Osteoblast (primary cell): ENCODE measurements around the gene CLK3. TPM values are rescaled to one million over a fixed set of nuclear protein-coding genes. Genes with fewer than 3 reads are reported as not detected.
"Not testable (repeated sequence)": the region's sequence is repeated elsewhere in the genome, so short reads cannot be mapped to it uniquely, and the experiment has no call there.

Source experiments
- DNase-seq: peaks from one replicate; pipeline ENCODE4 v3.0.0; 2011; ENCODE audit warnings: low spot score, mixed read lengths; ENCODE audit not compliant: insufficient read length; ENCODE audit errors: missing footprints
- H2AFZ ChIP-seq: 2 replicates; pipeline ENCODE4 v1.6.0; 2011; ENCODE audit warnings: mild to moderate bottlenecking, low read length
- H3K27ac ChIP-seq: 2 replicates; pipeline ENCODE4 v1.5.1; 2011; ENCODE audit warnings: mild to moderate bottlenecking, low read depth, low read length, moderate library complexity
- H3K27me3 ChIP-seq: 2 replicates; pipeline ENCODE4 v1.6.0; 2012; ENCODE audit warnings: mild to moderate bottlenecking, control low read depth, inconsistent platforms, low read length, moderate library complexity; ENCODE audit not compliant: insufficient read depth
- H3K36me3 ChIP-seq: 2 replicates; pipeline ENCODE4 v1.5.1; 2011; ENCODE audit warnings: mild to moderate bottlenecking, low read length, control low read depth, moderate library complexity; ENCODE audit not compliant: insufficient read depth
- H3K4me1 ChIP-seq: 2 replicates; pipeline ENCODE4 v1.5.1; 2011; ENCODE audit warnings: mild to moderate bottlenecking, low read length, control low read depth, moderate library complexity; ENCODE audit not compliant: insufficient read depth
- H3K4me2 ChIP-seq: 2 replicates; pipeline ENCODE4 v1.6.0; 2011; ENCODE audit warnings: mild to moderate bottlenecking, low read length; ENCODE audit not compliant: insufficient read depth
- H3K4me3 ChIP-seq: fragments of 200-600 bp; sonication (generic); 3 replicates; pipeline ENCODE4 v1.5.1; 2012; ENCODE audit warnings: mild to moderate bottlenecking, low read length, inconsistent platforms; ENCODE audit not compliant: insufficient read depth
- H3K79me2 ChIP-seq: 2 replicates; pipeline ENCODE4 v1.6.0; 2012; ENCODE audit warnings: mild to moderate bottlenecking, low read length, control low read depth, inconsistent platforms; ENCODE audit not compliant: insufficient read depth
- H3K9me3 ChIP-seq: 2 replicates; pipeline ENCODE4 v1.5.1; 2011; ENCODE audit warnings: low read depth, low read length, control low read depth
- H4K20me1 ChIP-seq: 2 replicates; pipeline ENCODE4 v1.6.0; 2012; ENCODE audit warnings: mild to moderate bottlenecking, low read length, control low read depth; ENCODE audit not compliant: insufficient read depth
- total RNA-seq: library from RNA; depleted of rRNA; stranded (reverse); fragments of >200 nt; gene quantifications from 2 replicates; pipeline ENCODE4 v1.2.3, GENCODE V29; 2012
- TF ChIP-seq, protein P1 (sequence below): IDR thresholded peaks from 2 replicates; pipeline ENCODE4 v1.5.1; 2011; ENCODE audit warnings: mild to moderate bottlenecking, low read depth, low read length, moderate library complexity; ENCODE audit errors: extremely low read depth

Gene CLK3
- total RNA-seq, 1 donor = 47.0 TPM

DNA sequence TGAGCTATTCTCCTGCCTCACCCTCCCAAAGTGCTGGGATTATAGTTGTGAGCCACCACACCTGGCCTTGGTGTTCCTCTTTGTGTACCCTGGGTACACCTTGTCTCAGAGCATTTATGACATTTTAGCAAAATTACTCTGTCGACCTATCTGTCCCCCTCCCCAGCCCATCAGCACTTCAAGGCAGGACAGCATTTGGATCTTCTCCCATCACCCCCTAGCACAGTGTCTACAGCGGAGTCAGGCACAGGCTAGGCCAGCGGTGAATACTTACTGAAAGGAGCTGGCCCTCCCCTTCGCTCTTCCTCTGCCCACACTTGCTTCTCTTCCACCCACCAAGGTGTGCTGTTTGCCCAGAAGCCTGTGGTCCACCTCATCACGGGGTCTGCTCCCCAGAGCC is 20.4 kb upstream of the CLK3 start:
- TF ChIP-seq, protein P1, sequence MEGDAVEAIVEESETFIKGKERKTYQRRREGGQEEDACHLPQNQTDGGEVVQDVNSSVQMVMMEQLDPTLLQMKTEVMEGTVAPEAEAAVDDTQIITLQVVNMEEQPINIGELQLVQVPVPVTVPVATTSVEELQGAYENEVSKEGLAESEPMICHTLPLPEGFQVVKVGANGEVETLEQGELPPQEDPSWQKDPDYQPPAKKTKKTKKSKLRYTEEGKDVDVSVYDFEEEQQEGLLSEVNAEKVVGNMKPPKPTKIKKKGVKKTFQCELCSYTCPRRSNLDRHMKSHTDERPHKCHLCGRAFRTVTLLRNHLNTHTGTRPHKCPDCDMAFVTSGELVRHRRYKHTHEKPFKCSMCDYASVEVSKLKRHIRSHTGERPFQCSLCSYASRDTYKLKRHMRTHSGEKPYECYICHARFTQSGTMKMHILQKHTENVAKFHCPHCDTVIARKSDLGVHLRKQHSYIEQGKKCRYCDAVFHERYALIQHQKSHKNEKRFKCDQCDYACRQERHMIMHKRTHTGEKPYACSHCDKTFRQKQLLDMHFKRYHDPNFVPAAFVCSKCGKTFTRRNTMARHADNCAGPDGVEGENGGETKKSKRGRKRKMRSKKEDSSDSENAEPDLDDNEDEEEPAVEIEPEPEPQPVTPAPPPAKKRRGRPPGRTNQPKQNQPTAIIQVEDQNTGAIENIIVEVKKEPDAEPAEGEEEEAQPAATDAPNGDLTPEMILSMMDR = no peak
- Histone ChIP-seq H3K79me2 (peaks cover 15% of the 10 kb centered on the region), H3K27me3 (no peaks in the 10 kb centered on the region), H3K4me3 (no peak overlapping the region), H3K9me3 (no peaks in the 10 kb centered on the region), H4K20me1 (peaks cover 4% of the 10 kb centered on the region), H3K4me2 (no peak overlapping the region), H3K36me3 (peaks cover 28% of the 10 kb centered on the region), H2AFZ (no peak overlapping the region), H3K27ac (no peak overlapping the region), H3K4me1 (peaks cover 16% of the 10 kb centered on the region)
- DNase-seq = no peak

DNA sequence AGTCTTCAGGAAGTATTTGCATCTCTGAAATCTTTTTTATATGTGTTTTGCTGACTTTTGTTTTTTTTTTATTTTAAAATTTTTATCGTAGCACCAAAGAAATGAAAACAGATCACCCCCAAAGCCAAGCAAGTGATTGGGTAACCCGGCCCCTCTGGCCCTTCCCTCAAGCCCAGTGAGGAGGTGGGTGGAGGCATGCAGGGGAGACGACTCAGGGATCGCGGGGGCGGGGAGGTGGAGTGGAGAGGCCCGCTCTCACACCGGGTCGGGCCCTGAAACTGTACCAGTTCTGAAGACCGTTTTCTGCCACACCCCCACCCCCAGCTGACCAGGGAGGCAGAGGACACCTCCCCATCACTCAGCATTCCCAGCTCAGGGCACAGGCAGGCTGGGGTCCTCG is 18.9 kb upstream of the CLK3 start:
- not testable (repeated sequence) for H3K27ac ChIP-seq, H3K4me2 ChIP-seq, H2AFZ ChIP-seq, H3K4me3 ChIP-seq, H3K9me3 ChIP-seq, H3K27me3 ChIP-seq, DNase-seq, H4K20me1 ChIP-seq
- peaks cover 16% of the 10 kb centered on the region for H3K4me1 ChIP-seq
- peaks cover 15% of the 10 kb centered on the region for H3K79me2 ChIP-seq
- peaks cover 19% of the 10 kb centered on the region for H3K36me3 ChIP-seq

DNA sequence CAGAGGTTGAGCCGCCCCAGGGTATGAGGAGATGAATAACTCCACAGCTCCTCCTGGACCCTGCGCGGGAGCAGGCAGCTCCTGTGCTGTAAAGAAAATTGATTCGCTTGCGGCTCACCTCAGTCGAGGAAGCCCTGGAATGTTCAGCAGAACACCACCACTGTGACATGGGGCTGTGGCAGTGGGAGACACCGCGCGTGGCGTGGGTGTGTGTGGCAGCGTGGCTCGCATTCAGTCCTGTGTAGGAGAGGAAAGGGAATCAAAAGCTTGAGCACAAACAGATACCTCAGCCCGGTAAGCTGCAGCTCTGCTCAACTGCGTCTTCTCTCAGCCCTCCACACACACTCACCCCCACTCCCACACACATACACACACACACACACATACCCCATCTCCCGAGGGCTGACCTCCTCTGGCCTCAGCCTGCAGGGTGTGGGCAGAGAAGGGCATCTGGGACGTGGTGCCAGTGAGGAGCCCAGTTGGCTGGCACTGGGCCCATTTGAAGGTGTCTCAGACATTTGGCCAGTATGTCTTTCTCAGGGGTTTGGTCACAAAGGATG is 18.4 kb upstream of the CLK3 start:
- H3K79me2 ChIP-seq = peaks cover 15% of the 10 kb centered on the region

DNA sequence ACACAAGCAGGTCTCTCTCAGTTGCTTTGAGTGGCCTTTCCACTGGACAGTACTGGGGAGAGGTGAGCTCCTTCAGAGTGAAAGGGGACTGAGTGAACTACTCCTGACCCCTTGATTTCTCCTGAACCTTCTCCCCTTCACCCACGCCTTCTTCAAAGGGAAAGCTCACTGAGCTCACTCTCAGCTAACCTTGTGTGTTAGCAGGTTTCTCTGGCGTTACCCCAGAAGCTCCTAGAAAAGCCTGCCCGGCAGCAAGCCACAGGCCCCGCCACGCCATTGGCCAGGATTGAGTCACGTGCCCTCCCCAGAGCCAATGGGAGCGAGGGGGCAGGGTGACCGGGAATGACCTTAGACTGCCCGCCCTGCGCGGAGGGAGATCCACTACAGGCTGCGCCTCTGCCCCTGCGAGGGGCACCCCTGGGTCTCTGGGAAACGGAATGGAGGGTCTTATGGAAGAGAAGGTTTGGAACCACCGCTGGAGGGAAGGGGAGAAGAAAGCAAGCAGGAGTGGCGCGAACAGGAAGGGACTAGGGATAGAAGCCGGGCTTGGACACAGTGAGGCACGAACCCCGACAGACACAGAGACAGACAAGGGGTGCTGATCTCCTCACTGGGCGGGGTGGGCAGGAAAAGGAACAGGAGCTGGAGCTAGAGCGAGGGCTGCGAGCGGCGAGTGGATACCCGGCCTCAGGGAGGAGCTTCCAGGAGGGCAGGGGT is 17.4 kb upstream of the CLK3 start:
- H3K27me3 ChIP-seq = no peaks in the 10 kb centered on the region
- TF ChIP-seq, protein P1 = no peak
- H3K4me3 ChIP-seq = peak overlapping the region; percentile 87
- peaks cover 15% of the 10 kb centered on the region for H3K79me2 ChIP-seq
- DNase-seq = peak; percentile 100
- no peaks in the 10 kb centered on the region for H3K9me3 ChIP-seq
- H3K36me3 ChIP-seq = peaks cover 4% of the 10 kb centered on the region
- peak overlapping the region; percentile 90 for H2AFZ ChIP-seq
- H3K4me1 ChIP-seq = peaks cover 16% of the 10 kb centered on the region
- peak overlapping the region; percentile 75 for H3K27ac ChIP-seq
- peaks cover 11% of the 10 kb centered on the region for H4K20me1 ChIP-seq
- peak overlapping the region; percentile 89 for H3K4me2 ChIP-seq

More for the DNA sequence above, 18.4 kb upstream of the CLK3 start:
- peaks cover 14% of the 10 kb centered on the region for H3K36me3 ChIP-seq
- H2AFZ ChIP-seq, DNase-seq, H3K27ac ChIP-seq, H3K4me3 ChIP-seq, H3K9me3 ChIP-seq, H3K27me3 ChIP-seq, H3K4me2 ChIP-seq: not testable (repeated sequence)
- H4K20me1 ChIP-seq = peaks cover 11% of the 10 kb centered on the region
- H3K4me1 ChIP-seq = peaks cover 16% of the 10 kb centered on the region

DNA sequence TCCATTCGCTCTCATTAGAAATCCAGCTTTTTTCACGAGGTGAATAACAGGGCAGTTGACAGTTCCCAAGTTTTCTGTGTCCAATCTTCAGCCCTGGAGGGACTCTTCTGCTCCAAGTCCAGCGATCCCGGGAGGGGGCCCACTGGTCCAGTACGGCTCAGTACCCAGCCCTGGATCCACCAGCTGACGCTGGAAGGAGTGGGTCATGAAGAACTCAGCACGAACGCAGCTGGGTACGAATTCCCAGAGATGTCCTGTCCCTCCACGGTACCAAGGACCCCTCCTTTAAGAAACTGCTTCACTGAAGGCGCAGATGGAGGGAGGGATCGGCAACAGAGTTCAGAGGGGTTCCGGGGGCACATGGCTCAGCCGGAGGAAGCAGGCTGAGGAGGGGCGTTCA is 16.5 kb upstream of the CLK3 start:
- Histone ChIP-seq H4K20me1 (peaks cover 11% of the 10 kb centered on the region), H3K4me3 (peak overlapping the region; percentile 87), H3K4me1 (peaks cover 16% of the 10 kb centered on the region), H3K27ac (peak overlapping the region; percentile 75), H3K9me3 (no peaks in the 10 kb centered on the region), H3K36me3 (no peaks in the 10 kb centered on the region), H3K27me3 (no peaks in the 10 kb centered on the region), H2AFZ (peak overlapping the region; percentile 90), H3K4me2 (peak overlapping the region; percentile 89), H3K79me2 (peaks cover 15% of the 10 kb centered on the region)
- TF ChIP-seq, protein P1 = no peak
- DNase-seq = peak; percentile 80
